ENCODE data around the gene GAPVD1. TPM values are rescaled to one million over a fixed set of nuclear protein-coding genes. Genes with fewer than 3 reads are reported as not detected.

The GAPVD1 gene
- total and polyA plus RNA-seq, 9 donors = 9.4 to 53.7 (median 40.5) TPM

DNA sequence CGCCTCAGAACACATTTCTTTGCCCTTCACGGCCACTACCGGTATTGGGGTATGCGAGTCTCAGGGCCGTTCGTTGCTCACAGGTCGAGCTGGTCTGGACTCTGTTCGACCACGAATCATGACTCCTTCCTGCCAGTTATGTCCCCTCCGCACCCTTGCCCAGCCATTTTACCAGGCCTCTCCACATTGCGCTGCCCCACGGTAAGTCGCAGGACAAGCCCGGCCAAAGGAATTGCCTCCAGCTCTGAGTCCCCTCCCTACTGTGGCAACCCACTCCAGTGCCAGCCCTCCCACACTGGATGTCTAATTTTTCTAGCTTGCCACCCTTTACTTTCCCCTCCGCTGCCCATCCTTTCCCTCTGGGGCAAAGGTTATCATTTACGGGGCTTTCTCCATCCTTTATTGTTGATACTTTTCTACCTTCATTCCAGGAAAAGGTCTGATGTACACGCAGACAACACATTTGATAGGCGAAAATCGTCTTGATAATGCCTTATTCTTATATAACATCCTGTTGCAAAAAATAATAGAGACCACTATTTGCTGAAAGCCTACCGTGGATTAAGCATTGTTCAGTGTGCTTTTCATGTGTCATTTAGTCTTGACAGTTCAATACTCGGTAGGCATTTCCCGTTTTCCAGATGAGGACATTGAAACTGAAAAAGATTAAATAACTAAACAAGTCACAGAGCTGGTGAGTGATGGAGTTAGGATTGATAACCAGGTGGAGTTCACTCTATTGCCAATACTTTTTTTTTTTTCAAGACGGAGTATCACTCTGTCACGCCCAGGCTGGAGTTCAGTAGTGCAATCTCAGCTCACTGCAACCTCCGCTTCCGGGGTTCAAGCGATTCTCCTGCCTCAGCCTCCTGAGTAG is 19.5 kb upstream of the GAPVD1 start:
- Histone ChIP-seq H3K27me3 (no peaks in the 10 kb centered on the region), H3K4me1 (ENCODE audit: insufficient read depth) (peaks cover 11% of the 10 kb centered on the region), H3K9me3 (no peaks in the 10 kb centered on the region), H3K4me3 (peak overlapping the region; percentile 92), H3K36me3 (no peaks in the 10 kb centered on the region), H3K27ac (peak overlapping the region; percentile 74 to 81)
- WGBS, 3 donors = 23 to 26% (median 24%) methylated on average over 27 of the region's 27 CpGs
- intact Hi-C loops (cut with DNase I) = loop anchor here in 1 of 4 donors (2.0 to 5.0 kb wide), 2 partner anchors 53 to 1085 kb away; partner anchors contain the start of genes MVB12B and PPP6C
- DNase-seq = no peak
- TF ChIP-seq, protein P1, sequence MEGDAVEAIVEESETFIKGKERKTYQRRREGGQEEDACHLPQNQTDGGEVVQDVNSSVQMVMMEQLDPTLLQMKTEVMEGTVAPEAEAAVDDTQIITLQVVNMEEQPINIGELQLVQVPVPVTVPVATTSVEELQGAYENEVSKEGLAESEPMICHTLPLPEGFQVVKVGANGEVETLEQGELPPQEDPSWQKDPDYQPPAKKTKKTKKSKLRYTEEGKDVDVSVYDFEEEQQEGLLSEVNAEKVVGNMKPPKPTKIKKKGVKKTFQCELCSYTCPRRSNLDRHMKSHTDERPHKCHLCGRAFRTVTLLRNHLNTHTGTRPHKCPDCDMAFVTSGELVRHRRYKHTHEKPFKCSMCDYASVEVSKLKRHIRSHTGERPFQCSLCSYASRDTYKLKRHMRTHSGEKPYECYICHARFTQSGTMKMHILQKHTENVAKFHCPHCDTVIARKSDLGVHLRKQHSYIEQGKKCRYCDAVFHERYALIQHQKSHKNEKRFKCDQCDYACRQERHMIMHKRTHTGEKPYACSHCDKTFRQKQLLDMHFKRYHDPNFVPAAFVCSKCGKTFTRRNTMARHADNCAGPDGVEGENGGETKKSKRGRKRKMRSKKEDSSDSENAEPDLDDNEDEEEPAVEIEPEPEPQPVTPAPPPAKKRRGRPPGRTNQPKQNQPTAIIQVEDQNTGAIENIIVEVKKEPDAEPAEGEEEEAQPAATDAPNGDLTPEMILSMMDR (IDR thresholded peaks at IDR 0.05) = no peak
- TF ChIP-seq EP300 (IDR thresholded peaks at IDR 0.05) (no peak), POLR2A (IDR thresholded peaks at IDR 0.05) (no peak)

DNA sequence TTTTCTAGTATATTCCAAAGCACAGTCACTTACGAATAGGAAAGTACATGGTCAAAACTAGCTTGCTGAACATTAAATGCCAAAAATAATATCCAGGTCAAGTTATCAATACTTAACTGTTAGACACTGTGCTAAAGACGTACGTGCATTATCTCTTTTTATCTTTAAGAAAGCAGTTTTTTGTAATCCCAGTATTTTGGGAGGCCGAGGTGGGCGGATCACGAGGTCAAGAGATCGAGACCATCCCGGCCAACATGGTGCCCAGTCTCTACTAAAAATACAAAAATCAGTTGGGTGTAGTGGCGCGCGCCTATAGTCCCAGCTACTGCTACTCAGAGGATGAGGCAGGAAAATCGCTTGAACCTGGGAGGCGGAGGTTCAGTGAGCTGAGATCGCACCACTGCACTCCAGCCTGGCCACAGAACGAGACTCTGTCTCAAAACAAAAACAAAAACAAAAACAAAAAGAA is 17.8 kb upstream of the GAPVD1 start:
- no peak for TF ChIP-seq POLR2A (IDR thresholded peaks at IDR 0.05)
- TF ChIP-seq EP300 (IDR thresholded peaks at IDR 0.05) = no peak
- TF ChIP-seq, protein P1 (IDR thresholded peaks at IDR 0.05) = no peak
- Histone ChIP-seq H3K27me3 (no peaks in the 10 kb centered on the region), H3K4me1 (ENCODE audit: insufficient read depth) (peaks cover 7% of the 10 kb centered on the region), H3K36me3 (no peaks in the 10 kb centered on the region), H3K27ac (no peak overlapping the region), H3K4me3 (no peak overlapping the region), H3K9me3 (no peaks in the 10 kb centered on the region)
- DNase-seq = no peak
- WGBS, 3 donors = 84 to 87% (median 85%) methylated on average over 15 of the region's 15 CpGs
- intact Hi-C loops (cut with DNase I) = loop anchor here in 1 of 4 donors (5.0 kb wide), 1 partner anchor 1083 kb away; the partner anchor contains the start of gene MVB12B

DNA sequence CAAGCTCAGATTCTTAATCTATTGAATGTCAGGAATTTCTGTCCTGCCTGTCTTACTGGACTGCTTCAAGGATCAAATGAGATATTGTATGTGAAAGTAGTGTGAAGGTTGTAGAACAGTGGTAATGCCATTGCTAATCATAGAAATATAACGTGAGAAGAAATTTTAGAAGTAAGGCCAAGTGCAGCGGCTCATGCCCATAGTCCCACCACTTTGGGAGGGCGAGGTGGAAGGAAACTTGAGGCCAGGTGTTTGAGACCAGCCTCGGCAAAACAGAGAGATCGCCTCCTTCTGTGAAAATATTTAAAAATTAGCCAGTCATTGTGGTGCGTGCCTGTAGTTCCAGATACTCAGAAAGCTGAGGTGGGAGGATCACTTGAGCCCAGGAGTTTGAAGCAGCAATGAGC is 15.4 kb upstream of the GAPVD1 start:
- no peak overlapping the region for H3K4me3 ChIP-seq
- H3K27ac ChIP-seq = no peak overlapping the region
- no peaks in the 10 kb centered on the region for H3K27me3 ChIP-seq
- TF ChIP-seq EP300 (IDR thresholded peaks at IDR 0.05) (no peak), POLR2A (IDR thresholded peaks at IDR 0.05) (no peak)
- TF ChIP-seq, protein P1 (IDR thresholded peaks at IDR 0.05) = no peak
- H3K36me3 ChIP-seq = no peaks in the 10 kb centered on the region
- H3K9me3 ChIP-seq = no peaks in the 10 kb centered on the region
- intact Hi-C loops (cut with DNase I) = no loop called here
- H3K4me1 ChIP-seq (ENCODE audit: insufficient read depth) = no peaks in the 10 kb centered on the region
- DNase-seq = no peak
- 74 to 82% (median 77%) methylated on average over 6 of the region's 6 CpGs for WGBS, 3 donors

DNA sequence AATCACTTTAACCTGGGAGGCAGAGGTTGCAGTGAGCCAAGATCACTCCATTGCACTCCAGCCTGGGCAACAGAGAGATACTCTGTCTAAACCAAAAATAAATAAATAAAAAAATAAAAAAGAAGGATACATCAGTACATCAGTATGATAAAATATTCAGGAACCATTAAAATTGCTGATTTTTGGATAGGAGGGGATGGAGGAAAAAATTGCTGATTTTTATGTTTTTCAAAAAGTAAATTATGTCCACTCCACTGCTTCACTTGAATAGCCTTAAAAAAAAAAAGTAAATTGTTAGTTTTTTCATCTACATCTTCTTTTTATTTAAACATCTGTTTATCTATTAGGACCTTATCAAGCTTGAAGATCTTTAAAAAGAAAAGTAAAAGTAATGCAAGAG is 7.4 kb upstream of the GAPVD1 start:
- DNase-seq = no peak
- Histone ChIP-seq H3K9me3 (no peaks in the 10 kb centered on the region), H3K27me3 (no peaks in the 10 kb centered on the region), H3K36me3 (no peaks in the 10 kb centered on the region), H3K4me3 (no peak overlapping the region), H3K27ac (no peak overlapping the region), H3K4me1 (ENCODE audit: insufficient read depth) (no peaks in the 10 kb centered on the region)
- TF ChIP-seq POLR2A (IDR thresholded peaks at IDR 0.05) (no peak), EP300 (IDR thresholded peaks at IDR 0.05) (no peak)
- TF ChIP-seq, protein P1 (IDR thresholded peaks at IDR 0.05) = no peak
- intact Hi-C loops (cut with DNase I) = no loop called here

Data from ovary (tissue), 9 donors.